Activated CD4-positive, alpha-beta T cell treated with anti-CD3 and anti-CD28 coated beads, Interleukin-2, amount 50 U/mL, for 4 hours (primary cell): Measurements from ENCODE around the gene MMP17.

ENCODE experiments used
- DNase-seq, 2 experiments: peaks; one replicate each; pipeline ENCODE4 v3.0.0-alpha.2; 2020

The MMP17 gene

DNA sequence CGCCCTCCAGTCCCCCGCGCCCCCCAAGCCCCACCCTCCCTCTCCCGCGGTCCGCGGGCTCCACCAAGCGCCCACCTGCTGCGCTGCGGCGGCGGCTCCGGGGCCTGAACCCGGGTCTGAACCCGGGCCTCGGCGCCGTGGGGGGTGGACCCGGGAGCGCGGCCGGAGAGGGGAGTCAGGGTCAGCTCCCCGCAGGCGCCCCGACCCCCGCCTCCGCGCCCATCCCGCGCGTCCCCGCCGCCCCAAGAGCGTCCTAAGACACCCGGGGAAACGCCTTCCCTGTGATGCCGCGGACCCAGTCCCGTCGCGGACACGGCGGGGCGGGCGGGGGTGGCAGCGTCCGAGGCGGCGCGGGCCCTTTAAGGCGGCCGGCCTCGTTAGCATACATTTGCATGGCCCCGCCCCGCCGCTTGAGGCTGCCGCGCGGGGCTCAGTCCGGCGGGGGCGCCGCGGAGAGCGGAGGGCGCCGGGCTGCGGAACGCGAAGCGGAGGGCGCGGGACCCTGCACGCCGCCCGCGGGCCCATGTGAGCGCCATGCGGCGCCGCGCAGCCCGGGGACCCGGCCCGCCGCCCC lies at the start of gene MMP17:
Gene MMP17 (plus strand): TSS at position 433 of the 574 bp plus-strand sequence. CDS start 102 bp downstream, at position 535.
- DNase-seq, result no peak

DNA sequence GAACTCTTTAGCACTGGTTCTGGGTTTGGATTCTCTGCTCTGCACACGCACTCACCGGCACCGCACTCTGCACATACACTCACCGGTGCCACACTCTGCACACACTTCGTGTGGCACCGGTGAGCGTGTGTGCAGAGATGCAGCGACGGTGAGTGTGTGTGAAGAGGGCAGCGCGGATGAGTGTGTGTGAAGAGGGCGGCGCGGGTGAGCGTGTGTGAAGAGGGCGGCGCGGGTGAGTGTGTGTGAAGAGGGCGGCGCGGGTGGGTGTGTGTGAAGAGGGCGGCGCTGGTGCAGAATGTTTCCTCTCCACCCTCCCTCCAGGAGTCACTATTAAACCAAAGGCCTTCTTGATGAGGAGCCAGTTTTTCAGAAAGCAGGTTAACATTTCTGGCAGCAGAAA lies 49.2 kb upstream of the MMP17 start:
- no peak for DNase-seq

DNA sequence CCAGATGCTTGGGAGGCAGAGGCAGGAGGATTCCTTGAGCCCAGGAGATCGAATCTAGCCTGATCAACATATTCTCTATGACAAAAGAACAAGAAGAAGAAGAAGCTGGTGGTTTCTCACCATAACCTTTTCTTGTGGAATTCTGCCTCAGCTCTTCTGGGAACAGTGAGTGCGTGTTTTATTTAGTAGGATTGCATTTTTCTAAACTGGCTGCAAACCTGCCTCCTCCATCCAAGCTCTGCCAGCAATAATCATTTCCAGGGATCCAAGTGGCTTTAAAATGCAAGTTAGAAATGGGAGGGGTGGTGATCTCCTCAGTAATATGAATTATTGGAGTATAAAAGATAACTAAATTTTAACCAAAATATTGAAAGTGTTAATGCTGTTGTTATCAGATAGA lies 46.1 kb upstream of the MMP17 start:
- DNase-seq, result no peak

DNA sequence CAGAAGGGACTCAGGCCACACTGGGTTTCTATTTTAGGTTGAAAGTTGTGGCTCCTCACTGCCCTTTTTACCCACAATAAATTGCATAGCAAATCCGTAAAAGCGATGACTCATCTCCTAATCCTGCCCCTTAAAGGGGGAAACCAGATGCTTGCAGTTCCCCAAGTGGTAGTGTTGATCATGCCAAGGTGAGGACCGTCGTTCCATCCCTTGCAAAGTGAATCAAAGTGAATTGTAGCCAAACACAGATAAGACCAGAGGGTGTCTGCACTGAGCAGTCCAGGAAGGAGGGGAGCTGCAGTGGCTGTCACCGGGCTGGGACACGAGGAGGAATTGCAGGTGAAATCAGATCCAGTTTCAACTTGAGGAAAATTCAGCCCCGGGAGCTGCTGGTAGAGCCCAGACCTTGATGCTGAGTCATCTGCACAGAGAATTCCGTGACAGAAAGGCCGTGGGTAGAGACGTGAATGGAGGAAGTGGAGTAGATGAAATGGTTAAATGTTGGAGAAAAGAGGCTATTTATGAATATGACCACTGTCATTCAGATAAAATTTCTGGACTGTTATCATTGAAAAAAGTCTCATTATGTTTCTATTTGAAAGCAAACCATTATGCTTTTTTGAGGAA lies 44.2 kb upstream of the MMP17 start:
- no peak for DNase-seq

DNA sequence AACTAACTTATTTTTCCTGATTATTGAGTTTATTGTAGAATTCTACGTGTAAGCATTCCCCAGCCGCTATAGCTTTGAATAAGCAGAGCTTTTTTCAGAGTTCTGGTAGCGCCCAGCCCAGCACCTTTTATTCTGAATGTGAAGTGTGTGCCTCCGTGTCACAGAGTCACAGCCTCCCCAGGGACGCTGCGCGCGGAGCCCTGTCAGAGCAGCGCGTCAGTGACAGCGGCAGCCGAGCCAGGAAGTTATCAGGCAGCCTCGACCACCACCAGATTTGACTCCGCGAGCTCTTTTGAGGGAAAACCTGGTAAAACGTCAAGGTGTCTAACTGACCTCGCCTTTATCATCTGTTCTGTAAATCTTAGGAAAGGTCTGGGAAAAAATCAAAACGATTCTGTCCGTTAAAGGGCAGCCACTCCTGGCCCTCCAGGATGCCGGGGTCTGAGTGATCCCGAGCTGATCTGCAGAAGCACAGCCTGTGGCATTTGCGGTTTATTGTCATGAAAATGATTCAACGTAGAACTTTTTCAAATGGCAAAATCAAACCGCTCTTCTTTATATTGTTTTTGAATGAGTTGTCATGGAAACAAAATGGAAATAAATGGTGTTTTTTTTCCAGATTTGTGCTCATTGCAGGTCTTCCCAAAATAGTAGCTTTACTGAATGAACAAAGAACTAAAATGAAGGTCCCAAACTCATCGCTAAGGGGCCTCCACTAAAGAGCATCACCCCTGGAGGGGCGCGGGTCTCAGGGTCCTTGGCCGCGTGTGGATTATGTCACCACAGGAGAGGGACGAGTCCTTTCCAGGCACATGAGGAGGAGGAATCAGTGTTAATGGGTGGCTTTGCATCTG lies 43.1 kb upstream of the MMP17 start:
- DNase-seq, result no peak

DNA sequence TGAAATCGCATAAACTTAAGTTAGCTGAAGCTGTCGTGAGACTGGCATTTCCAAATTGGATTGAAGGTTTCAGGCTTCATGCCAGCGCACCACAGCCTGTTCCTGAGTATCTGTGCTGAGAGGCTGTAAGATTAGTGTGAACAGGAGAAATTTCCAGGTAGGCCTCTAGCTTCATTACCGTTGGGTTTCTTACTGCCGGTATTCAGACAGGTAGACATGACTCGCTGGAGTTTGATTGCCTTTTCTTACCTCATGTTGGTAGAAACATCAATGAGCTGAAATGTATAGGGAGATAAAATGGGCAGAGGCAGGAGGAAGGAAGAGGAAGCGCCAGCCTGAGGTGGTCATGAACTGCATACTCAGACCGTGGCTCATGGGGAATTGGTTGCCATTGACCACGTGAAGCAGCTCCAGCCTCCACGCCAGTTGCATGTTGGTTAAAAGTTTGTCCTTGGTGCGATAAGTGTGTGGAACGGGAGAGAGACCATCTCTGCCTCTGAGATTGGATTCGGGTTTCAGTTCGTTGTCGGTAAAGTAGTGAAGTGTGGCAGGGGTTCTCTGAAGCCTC lies 42.3 kb upstream of the MMP17 start:
- DNase-seq, result no peak

DNA sequence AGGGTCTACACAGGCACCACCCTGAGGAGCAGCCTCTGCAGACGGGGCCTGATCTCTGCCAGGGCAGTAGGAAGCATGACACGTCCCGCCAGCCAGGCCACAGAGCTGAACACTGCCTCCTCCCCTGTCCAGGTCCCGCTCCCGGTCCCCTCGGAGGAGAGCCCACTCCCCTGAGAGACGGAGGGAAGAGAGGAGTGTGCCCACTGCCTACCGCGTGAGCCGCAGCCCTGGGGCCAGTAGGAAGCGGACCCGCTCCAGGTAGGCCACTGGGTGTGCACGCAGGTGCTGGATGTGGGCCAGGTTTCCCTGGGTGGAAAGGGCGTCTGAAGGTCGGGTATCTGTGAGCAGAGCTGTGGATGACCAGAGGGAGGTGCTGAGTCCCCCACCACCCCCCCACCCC lies 41.9 kb upstream of the MMP17 start:
- DNase-seq, result no peak

DNA sequence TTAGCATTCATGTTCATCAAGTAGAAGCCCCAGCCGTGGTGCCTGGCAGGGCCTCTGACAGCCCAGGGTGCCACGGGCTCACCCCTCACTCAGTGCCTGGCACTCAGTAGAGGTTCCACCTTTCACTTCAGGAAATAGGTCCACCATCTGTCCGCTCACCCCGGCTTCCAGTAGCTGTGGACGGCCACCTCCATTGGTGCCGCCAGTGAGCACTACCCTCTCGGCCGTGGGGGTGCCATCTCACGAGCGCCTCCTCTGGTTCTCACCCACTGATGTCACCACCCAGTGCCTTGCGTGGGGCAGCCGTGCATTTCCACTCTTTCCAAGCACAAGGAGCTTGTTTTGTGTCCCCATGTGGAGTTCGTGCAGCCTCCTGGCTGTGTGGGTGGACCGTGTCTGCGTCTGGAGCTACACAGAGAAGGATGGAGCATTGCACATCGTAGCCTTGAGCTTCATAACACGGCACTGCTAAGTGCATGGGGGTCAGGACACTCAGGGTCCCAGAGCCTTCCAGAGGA lies 41.0 kb upstream of the MMP17 start:
- DNase-seq, result no peak

DNA sequence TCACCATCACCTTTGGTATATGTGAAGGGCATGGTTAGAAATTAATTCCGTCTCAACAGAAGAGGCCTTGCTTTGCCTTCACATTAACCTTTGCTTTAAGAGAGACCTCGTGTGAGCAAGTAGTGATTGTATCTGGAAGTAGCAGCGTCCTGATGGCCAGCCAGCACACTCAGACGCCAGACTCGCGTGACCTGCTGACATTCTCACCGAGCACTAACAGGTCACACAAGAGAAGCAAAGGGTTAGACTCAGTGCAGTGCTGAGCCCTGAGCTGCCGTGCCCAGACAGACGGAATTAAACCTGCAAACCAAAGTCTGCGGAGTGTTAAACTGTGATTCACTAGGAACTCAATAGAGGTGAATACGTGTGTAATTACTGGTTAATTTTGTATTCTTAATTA lies 40.1 kb upstream of the MMP17 start:
- DNase-seq, result no peak

DNA sequence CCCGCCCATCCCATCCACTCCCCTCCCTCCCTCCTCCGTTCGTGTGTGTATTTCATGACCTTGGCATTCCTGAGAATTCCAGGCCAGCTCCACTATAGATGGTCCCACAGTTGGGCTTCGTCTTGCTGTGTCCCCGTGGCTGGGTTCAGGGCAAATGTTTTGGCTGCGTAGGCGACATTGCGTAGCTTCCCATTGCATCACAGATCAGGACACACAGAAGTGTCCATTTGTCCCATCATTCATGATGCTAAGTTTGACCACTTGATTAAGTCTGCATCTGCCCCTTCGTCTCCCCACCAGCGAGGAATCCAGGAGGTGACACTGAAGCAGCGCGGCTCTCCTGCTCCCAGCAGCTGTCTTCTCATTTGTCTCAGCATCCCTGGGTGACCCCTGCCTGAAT lies 38.6 kb upstream of the MMP17 start:
- DNase-seq, result no peak

DNA sequence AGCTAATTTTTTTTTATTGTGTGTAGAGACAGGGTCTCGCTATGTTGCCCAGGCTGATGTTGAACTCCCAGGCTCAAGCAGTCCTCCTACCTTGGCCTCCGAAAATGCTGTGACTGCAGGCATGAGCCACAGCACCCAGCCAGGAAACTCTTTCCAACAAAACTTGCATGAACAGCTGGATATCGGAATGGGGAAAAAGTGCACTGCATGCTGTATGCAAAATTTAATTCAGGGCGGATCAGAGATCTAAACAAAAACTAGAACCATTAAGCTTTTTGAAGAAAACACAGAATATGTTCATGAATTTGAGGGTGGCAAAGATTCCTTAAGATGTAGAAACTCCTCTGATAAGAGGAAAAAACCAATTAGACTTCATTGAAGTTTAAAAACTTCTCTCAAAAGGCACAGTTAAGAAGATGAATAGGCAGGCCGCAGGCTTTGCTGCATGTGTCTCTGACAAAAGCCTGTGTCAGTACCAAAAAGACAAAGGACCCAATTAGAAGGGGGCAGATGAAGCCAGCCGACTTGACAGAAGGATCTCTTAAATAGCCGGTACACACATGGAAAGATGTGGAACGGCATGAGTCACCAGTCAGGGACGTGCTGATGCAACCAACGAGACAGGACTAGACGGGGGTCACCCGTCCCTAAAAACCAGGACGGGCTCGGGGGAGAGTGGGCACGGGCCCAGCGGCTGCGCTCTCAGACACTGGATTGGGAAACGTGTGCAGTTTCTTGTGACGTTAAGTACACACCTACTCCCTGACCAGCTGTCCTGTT lies 34.8 kb upstream of the MMP17 start:
- DNase-seq, result no peak

DNA sequence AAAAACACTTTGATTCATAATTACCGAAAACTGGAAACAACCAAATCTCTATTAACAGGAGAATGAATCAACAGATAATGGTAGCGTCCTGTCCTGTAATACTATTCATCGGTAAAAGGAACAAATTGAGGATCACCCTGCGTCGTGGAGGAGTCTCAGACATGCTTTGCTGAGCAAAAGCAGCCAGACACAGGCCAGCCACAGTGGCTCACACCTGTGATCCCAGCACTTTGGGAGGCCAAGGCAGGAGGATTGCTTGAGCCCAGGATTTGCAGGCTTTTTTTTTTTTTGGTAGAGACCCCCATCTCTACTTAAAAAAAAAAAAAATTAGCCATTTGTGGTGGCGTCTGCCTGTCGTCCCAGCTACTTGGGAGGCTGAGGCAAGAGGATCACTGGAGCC lies 34.1 kb upstream of the MMP17 start:
- no peak for DNase-seq

DNA sequence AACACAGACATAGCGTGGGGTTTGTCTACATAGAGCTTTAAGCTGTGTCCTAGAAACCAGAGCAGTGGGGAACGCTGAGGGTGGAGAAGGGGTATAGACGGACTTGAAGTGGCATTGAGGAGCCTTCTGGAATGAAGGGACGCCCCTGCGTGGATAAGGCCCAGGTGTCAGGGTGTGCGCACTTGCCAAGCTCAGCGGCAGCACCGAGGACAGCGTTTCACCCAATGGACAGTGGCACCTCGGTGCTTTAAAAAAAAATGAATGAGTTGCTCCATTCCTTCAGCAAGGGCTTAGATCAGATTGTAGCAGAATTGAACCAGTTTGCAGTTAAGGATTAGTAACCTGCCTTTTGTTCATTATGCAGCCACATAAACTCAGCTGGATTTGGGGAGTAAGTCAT lies 33.6 kb upstream of the MMP17 start:
- no peak for DNase-seq

DNA sequence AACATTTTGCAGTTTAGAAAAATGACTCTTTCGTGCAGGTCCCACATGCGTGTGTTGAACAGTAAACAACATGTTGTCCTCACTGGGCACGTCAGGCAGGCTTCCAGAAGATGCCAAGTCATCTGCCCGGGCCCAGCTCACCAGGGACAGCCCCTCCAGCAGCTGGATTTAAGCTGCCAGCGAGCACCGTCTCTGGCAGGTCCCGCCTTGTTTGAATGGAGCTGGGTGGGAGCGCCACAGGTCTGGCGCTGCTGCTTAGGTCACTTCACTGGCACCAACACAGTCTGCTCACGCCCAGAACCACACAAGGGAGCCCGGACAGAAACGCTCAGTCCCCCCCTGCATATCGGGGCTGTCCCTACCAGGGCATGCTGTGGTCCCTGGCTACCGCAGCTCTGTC lies 33.1 kb upstream of the MMP17 start:
- no peak for DNase-seq

DNA sequence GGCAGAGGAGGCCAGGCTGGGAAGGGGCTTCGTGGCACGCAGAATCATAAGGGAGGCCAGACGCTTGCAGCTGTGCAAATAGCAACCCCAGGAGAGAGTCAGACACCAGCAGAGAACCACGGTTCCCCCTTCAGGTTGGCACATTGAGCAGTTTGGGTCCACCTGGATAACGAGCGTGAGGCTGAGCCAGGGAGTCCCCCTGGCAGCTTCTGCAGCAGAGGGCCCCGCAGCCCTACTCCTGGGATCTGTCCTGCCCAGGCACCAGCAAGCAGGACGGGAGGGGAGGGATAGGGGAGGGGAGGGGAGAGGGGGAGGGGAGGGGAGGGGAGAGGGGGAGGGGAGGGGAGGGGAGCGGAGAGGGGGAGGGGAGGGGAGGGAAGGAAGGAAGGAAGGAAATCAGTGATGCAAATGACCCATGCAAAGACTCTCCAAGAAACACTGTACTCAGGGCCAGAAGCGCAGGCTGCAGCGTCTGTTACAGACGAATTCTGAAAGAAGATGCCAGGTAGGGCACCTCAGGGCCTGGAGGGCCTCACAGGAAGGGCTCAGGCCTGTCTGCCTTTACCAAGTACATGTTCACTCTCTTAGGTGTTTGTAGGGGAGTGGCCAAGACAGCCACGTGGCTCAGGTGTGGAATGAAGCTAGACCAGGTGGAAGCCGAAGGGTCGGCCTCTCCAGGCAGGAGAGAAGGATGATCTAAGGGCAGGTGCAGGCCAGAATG lies 32.3 kb upstream of the MMP17 start:
- no peak for DNase-seq

DNA sequence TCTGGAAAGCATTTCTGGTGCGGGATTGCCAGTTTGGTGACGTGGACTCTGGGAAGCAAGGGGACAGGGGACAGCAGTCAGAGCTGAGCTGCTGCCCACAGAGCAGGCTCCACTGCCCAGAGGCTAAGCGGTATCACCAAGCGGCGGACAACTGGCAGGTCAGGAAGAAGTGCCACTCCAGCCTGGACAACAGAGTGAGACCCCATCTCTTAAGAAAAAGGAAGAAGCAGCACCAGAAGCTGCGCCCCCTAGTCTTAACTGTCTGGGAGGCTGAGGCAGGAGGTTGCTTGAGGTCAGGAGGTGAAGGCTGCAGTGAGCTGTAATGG lies 31.8 kb upstream of the MMP17 start:
- no peak for DNase-seq

DNA sequence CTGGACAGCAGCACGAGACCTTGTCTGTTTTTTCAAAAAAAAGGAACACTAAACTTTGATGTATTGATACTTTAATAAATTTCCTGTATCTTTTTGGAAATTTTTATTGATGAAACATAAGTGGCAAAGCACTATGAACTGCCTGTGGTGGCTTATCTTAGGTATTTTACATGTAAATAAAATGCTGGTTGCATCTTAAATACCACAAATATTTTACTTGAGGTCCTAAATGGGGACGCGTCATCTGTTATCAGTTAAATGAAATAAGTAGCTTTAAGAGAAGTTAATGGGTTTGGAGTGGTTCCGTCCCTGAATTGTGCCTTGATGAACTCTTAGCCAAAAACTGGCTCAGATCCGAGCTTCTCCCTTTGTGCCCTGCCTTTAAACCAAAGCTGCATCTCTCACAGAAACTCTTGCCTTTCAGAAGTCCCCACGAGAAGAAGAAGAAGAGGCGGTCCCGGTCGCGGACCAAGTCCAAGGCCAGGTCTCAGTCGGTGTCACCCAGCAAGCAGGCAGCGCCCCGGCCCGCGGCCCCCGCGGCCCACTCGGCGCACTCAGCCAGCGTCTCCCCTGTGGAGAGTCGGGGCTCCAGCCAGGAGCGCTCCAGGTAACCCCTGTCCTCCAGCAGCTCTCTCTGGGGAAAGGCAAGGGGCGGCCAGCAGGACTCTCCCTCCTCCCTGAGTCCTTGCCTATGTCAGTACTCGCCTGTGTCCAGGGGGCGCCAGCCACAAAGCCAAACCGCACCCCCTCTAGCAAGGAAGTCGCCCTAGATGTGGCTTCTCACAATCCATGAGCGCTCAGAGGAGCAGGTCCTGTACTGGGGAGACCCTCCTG lies 31.2 kb upstream of the MMP17 start:
- no peak for DNase-seq

DNA sequence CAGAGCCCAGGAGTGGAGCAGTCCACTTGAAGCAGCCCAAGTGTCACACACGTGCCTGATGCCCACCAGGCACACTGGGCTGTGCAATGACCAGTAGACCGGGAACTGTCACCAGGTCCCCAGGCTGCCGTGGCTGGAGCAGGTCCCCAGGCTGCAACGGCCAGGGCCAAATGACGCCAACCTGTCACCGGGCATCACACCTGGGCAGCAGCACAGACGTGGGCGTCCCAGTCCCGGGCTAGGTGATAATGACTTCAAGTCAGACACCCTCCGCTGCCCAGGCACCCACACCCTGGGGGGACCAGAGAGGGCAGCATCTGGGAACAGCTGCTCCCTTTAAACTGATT lies 30.6 kb upstream of the MMP17 start:
- no peak for DNase-seq

DNA sequence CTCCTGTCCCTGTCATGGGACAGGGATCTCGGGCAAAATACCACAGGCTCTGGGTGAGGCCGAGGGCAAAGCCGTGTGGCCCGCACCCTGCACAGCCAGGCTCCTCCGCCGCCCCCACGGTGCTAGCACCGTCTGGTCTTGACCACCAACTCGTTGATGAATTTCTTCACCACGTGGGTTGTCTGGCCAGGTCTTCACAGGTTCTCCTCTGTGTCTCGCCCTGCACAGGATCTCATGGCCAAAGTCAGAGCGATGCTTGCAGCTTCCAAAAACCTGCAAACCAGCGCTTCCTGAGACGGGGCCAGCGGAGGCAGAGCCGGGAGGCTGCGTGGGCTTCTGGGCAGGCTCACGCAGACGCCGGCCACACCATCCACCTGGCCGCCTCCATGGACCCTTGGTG lies 29.0 kb upstream of the MMP17 start:
- no peak for DNase-seq

DNA sequence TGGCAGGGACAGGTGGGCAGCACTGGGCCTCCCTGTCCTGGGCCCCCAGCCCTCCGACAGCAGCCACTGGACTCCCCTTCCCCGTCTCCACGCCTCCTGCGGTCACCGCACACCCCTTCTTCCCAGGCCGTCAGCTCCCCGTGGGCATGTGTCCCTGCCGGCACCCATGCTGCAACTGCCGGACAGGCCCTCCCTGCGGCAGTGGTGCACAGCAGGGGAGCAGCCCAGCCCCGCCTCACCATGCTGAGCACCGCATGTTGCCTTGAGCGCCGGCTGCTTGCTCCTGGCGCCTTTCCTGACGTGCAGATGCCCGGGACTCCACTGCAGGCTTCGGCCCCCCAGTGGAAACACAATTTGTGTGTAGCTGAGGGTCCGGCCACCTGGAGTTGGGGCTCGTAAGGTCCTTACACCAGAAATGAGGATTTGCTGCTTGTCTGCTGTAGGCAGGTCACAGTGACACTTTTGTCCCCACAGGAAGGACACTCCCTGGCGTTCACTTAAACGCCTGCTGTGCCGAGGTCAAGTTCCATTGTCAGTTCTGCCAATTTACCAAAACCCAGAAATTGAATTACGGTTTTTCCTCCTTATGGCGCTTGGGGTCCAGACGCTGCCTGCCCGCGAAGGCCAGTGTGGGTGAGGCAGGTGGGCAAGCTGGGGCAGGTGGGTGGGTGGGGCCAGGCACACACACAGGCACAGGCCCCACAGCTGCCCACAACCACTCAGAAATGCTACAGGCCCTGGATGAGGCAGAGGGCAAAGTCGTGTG lies 28.2 kb upstream of the MMP17 start:
- no peak for DNase-seq
